ENCODE measurements around the gene CNGB1.
"Not testable (repeated sequence)": the region's sequence is repeated elsewhere in the genome, so short reads cannot be mapped to it uniquely, and the experiment has no call there.

The CNGB1 gene

DNA sequence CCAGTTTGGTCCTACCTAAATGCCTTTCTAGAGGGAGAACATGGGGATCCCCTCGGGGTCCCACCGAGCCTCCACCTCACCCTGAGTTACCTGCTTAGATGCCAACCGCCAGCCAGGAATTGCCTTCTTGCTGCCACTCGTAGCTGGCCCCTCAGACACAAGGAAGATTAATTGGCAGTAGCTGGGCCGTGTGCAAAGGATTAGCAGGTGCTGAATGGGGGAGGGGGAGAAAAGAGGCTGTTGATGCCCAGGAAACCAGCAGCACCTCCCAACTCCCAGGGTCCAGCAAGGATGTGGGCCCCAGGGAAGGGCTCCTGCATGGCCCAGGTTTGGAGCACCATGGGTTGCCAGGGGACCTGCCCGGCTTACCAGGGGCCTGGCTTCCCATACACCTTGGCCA lies at the start of gene CNGB1:
TSS of gene CNGB1 (minus strand) at position 159 of the 400 bp plus-strand sequence. CDS start 3,842 bp downstream, outside the sequence.
- Histone ChIP-seq H3K36me3 (ENCODE audit: control insufficient read depth, insufficient read depth, low read length) (no peaks in the 10 kb centered on the region), H3K4me3 (ENCODE audit: low read length) (no peak within 1 kb of the TSS), H3K9me3 (ENCODE audit: control insufficient read depth, insufficient read depth, low read length) (no peaks in the 10 kb centered on the region), H3K27ac (ENCODE audit: low read length) (no peak within 1 kb of the TSS), H3K4me1 (ENCODE audit: control insufficient read depth, insufficient read depth, low read length) (no peaks in the 10 kb centered on the region), H3K27me3 (ENCODE audit: control insufficient read depth, insufficient read depth, low read length) (no peaks in the 10 kb centered on the region)
- DNase-seq (ENCODE audit: low read depth, low spot score), result no peak
- WGBS (ENCODE audit: insufficient coverage, insufficient read length), result no CpG with 5 or more reads among the region's 6 CpGs

DNA sequence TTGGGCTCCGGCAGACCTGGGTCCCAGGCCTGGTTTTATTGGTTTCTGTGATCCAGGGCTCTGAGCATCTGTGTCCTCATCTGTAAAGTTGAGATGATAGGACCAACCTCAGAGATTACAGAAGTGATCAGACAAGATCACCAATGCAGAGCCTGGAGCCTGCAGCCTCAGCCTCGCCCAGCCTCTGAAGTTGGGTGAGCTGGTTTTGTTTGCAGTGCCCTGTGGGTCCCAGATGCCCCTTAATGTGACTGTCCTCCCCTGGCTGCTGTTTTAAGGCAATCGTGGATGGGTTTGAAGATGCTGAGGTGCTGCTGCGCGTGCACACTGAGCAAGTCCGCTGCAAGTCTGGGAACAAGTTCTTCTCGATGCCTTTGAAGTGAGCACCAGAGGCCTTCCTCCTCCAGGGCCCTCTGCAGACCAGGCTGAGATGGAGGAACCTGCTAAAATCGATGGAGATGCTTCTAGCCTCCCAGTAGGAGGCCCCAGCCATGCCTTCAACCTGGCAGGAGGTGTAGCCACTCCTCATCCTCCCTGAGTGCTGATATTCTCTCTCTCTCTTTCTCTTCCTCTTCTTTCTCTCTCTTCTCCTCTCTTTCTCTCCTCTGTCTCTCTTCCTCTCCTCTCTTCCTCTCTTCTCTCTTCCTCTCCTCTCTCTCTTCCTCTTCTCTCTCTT lies 49.1 kb upstream of the CNGB1 start:
- no peaks in the 10 kb centered on the region; the same call in 1 of the 2 replicates for H3K4me1 ChIP-seq (ENCODE audit: control insufficient read depth, insufficient read depth, low read length)
- no peak for DNase-seq (ENCODE audit: low read depth, low spot score)
- H3K4me3 ChIP-seq (ENCODE audit: low read length), result no peak overlapping the region
- H3K9me3 ChIP-seq (ENCODE audit: control insufficient read depth, insufficient read depth, low read length), result no peaks in the 10 kb centered on the region
- WGBS (ENCODE audit: insufficient coverage, insufficient read length), result no CpG with 5 or more reads among the region's 8 CpGs
- H3K27ac ChIP-seq (ENCODE audit: low read length), result no peak overlapping the region
- H3K36me3 ChIP-seq (ENCODE audit: control insufficient read depth, insufficient read depth, low read length), result peaks cover 4% of the 10 kb centered on the region; the same call in 1 of the 2 replicates
- H3K27me3 ChIP-seq (ENCODE audit: control insufficient read depth, insufficient read depth, low read length), result no peaks in the 10 kb centered on the region

DNA sequence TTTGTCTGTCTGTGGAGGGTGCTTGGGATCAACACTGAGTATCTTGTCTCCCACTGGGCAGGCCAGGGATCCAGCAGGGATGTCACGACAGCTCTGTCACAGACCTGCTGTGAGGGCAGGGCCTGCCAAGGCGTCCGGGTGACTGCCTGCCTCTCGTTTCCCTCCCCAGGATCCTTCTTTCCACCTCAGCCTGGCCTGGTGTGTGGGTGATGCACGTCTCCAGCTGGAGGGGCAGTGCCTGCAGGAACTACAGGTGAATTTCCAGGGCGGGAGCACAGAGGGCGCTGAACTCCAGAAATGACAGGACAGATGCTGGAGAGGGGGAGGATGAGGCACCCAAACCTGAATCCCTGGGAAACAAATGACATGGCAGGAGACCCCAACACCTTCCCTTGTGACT lies 47.9 kb upstream of the CNGB1 start:
- H3K36me3 ChIP-seq (ENCODE audit: control insufficient read depth, insufficient read depth, low read length), result peaks cover 4% of the 10 kb centered on the region; the same call in 1 of the 2 replicates

DNA sequence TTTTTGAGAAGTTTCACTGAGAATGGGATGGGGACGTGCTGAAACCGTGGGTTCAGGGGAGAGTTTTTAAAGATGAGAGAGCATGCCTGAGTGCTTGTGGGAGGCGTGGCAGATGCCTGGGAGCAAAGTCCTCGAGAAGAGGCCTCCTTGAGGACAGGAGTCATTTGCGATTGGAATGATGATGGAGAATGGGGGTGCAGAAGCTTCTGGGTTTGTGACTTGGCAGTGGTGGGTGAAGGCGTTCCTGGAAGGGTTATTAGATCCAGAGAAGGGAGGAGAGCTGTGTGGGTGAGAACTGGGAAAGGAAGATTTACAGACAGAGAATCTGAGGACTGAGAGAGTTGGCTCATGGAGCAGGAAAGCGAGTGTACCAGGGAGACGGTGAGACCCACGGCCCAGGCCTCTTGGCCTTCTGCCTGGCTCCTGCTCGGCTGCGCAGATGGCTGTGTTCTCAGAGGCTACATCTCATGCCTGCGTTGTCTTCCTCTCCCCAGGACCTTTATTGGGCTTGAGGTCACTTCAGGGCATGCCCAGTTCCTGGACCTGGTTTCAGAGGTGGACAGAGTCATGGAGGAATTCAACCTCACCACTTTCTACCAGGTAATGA lies 46.0 kb upstream of the CNGB1 start:
- DNase-seq (ENCODE audit: low read depth, low spot score), result no peak
- Histone ChIP-seq H3K4me3 (ENCODE audit: low read length) (no peak overlapping the region), H3K4me1 (ENCODE audit: control insufficient read depth, insufficient read depth, low read length) (no peaks in the 10 kb centered on the region), H3K36me3 (ENCODE audit: control insufficient read depth, insufficient read depth, low read length) (peaks cover 4% of the 10 kb centered on the region; the same call in 1 of the 2 replicates), H3K9me3 (ENCODE audit: control insufficient read depth, insufficient read depth, low read length) (no peaks in the 10 kb centered on the region), H3K27me3 (ENCODE audit: control insufficient read depth, insufficient read depth, low read length) (no peaks in the 10 kb centered on the region), H3K27ac (ENCODE audit: low read length) (no peak overlapping the region)
- WGBS (ENCODE audit: insufficient coverage, insufficient read length), result no CpG with 5 or more reads among the region's 12 CpGs

More for the DNA sequence above, 47.9 kb upstream of the CNGB1 start:
- no CpG with 5 or more reads among the region's 7 CpGs for WGBS (ENCODE audit: insufficient coverage, insufficient read length)
- no peak overlapping the region for H3K27ac ChIP-seq (ENCODE audit: low read length)
- no peak overlapping the region for H3K4me3 ChIP-seq (ENCODE audit: low read length)
- no peaks in the 10 kb centered on the region for H3K9me3 ChIP-seq (ENCODE audit: control insufficient read depth, insufficient read depth, low read length)
- no peaks in the 10 kb centered on the region for H3K27me3 ChIP-seq (ENCODE audit: control insufficient read depth, insufficient read depth, low read length)
- DNase-seq (ENCODE audit: low read depth, low spot score), result no peak
- no peaks in the 10 kb centered on the region; the same call in 1 of the 2 replicates for H3K4me1 ChIP-seq (ENCODE audit: control insufficient read depth, insufficient read depth, low read length)

DNA sequence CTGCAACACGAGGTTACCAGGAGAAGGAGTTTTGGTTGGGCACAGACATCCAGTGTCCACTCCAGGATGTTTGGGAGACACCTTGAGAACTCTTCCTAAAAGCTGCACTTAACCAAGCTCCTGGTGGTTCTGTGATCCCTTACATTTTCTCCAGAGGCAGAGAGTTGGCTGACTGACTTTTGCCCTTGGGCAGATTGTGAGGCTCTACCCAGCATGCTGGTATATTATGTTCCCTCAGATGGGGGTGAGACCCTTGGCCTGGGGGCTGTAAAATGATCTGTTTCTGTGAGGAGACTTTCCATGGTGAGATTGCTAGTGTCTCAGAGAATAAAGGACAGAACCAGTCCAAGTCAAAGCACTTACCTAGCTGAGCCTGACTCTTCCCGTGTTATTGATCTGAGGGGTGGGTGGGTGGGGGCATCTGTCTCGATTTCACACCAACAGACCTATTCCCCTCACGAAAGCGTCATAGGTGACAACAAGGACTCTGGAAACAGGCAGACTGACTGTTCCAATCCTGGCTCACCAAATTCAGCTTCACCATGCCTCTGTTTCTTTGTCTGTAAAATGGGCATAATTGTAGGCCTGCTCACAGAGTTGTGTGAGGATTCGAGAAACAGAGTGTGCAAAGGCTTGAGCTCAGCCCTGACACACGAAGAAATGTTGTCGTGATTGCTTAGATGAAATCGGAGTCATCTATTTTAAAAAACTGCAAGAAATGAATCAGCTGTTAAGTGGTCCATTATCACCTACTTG lies 42.5 kb upstream of the CNGB1 start:
- no CpG with 5 or more reads among the region's 9 CpGs for WGBS (ENCODE audit: insufficient coverage, insufficient read length)
- Histone ChIP-seq H3K4me3 (ENCODE audit: low read length) (no peak overlapping the region), H3K36me3 (ENCODE audit: control insufficient read depth, insufficient read depth, low read length) (peaks cover 6% of the 10 kb centered on the region; the same call in 1 of the 2 replicates)

DNA sequence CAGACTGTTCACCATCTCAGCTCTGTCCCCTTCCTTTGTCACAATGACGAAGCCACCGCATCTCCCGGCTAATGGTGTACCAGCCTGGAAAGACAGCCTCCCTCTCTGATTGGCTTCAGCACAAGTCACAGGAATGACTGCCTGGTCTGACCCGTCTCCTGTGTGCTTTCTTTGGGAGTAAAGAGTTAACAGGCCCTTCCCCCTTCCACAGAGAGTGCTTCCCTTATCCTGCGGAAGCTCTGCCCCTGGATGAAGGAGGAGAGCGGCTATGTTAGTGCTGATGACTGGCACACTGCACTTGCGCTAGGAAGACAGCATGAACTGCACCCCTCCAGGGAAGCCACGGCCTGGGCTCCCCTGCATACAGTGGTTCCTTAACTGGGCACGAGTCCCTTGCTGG lies 41.6 kb upstream of the CNGB1 start:
- H3K27ac ChIP-seq (ENCODE audit: low read length), result no peak overlapping the region
- H3K4me3 ChIP-seq (ENCODE audit: low read length), result no peak overlapping the region
- peaks cover 3% of the 10 kb centered on the region; the same call in 1 of the 2 replicates for H3K4me1 ChIP-seq (ENCODE audit: control insufficient read depth, insufficient read depth, low read length)
- no peaks in the 10 kb centered on the region for H3K27me3 ChIP-seq (ENCODE audit: control insufficient read depth, insufficient read depth, low read length)
- no peak for DNase-seq (ENCODE audit: low read depth, low spot score)
- peaks cover 6% of the 10 kb centered on the region; the same call in 1 of the 2 replicates for H3K36me3 ChIP-seq (ENCODE audit: control insufficient read depth, insufficient read depth, low read length)
- peaks cover 2% of the 10 kb centered on the region; the same call in 1 of the 2 replicates for H3K9me3 ChIP-seq (ENCODE audit: control insufficient read depth, insufficient read depth, low read length)
- WGBS (ENCODE audit: insufficient coverage, insufficient read length), result no CpG with 5 or more reads among the region's 9 CpGs

More for the DNA sequence above, 42.5 kb upstream of the CNGB1 start:
- H3K27me3 ChIP-seq (ENCODE audit: control insufficient read depth, insufficient read depth, low read length), result no peaks in the 10 kb centered on the region
- no peak overlapping the region for H3K27ac ChIP-seq (ENCODE audit: low read length)
- H3K9me3 ChIP-seq (ENCODE audit: control insufficient read depth, insufficient read depth, low read length), result peaks cover 2% of the 10 kb centered on the region; the same call in 1 of the 2 replicates
- no peak for DNase-seq (ENCODE audit: low read depth, low spot score)
- H3K4me1 ChIP-seq (ENCODE audit: control insufficient read depth, insufficient read depth, low read length), result peaks cover 3% of the 10 kb centered on the region; the same call in 1 of the 2 replicates

DNA sequence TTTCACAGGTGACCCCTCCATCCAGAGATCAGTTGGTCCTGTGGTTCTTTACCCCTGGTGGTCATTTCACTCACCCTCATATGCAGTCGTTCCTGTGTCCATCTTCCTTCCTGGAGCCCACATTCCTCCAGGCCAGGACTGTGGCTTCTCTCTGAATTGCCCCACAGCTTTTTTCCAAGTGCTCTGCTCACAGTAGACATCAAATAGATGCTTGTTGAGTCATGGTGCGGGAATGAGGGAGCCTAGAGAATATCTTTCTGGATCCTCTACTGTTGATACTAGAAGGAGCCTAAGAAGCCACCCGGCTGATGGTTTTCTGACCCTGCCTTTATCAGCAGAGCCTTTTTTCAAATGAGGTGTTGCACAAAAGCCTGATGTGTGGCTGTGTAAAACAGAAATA lies 40.7 kb upstream of the CNGB1 start:
- no peak overlapping the region for H3K4me3 ChIP-seq (ENCODE audit: low read length)
- no peak for DNase-seq (ENCODE audit: low read depth, low spot score)
- H3K27ac ChIP-seq (ENCODE audit: low read length), result no peak overlapping the region
- no peaks in the 10 kb centered on the region for H3K27me3 ChIP-seq (ENCODE audit: control insufficient read depth, insufficient read depth, low read length)
- H3K4me1 ChIP-seq (ENCODE audit: control insufficient read depth, insufficient read depth, low read length), result peaks cover 3% of the 10 kb centered on the region; the same call in 1 of the 2 replicates
- H3K9me3 ChIP-seq (ENCODE audit: control insufficient read depth, insufficient read depth, low read length), result peaks cover 2% of the 10 kb centered on the region; the same call in 1 of the 2 replicates
- no CpG with 5 or more reads among the region's 3 CpGs for whole genome bisulfite sequencing (ENCODE audit: insufficient coverage, insufficient read length)
- peaks cover 6% of the 10 kb centered on the region; the same call in 1 of the 2 replicates for H3K36me3 ChIP-seq (ENCODE audit: control insufficient read depth, insufficient read depth, low read length)

DNA sequence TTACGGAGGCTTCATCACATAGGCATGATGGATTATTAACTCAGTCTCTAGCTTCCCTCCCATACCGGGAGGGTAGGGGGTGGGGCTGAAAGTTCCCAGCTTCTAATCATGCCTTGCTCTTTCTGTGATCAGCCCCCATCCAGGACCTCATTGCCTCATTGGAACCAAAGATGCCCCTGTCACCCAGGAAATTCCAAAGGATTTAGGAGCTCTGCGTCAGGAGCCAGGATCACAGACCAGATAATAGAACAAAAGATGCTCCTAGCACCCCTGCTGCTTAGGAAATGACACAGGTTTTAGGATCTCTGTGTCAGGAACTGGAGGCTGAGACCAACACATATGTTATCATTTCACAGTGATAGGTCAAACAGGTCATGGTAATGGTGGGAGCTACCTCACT lies 40.0 kb upstream of the CNGB1 start:
- peaks cover 3% of the 10 kb centered on the region; the same call in 1 of the 2 replicates for H3K4me1 ChIP-seq (ENCODE audit: control insufficient read depth, insufficient read depth, low read length)
- no peak overlapping the region for H3K27ac ChIP-seq (ENCODE audit: low read length)
- peaks cover 2% of the 10 kb centered on the region; the same call in 1 of the 2 replicates for H3K9me3 ChIP-seq (ENCODE audit: control insufficient read depth, insufficient read depth, low read length)
- H3K4me3 ChIP-seq (ENCODE audit: low read length), result no peak overlapping the region
- no CpG with 5 or more reads among the region's 3 CpGs for WGBS (ENCODE audit: insufficient coverage, insufficient read length)
- H3K36me3 ChIP-seq (ENCODE audit: control insufficient read depth, insufficient read depth, low read length), result peaks cover 6% of the 10 kb centered on the region; the same call in 1 of the 2 replicates
- H3K27me3 ChIP-seq (ENCODE audit: control insufficient read depth, insufficient read depth, low read length), result no peaks in the 10 kb centered on the region
- DNase-seq (ENCODE audit: low read depth, low spot score), result no peak

DNA sequence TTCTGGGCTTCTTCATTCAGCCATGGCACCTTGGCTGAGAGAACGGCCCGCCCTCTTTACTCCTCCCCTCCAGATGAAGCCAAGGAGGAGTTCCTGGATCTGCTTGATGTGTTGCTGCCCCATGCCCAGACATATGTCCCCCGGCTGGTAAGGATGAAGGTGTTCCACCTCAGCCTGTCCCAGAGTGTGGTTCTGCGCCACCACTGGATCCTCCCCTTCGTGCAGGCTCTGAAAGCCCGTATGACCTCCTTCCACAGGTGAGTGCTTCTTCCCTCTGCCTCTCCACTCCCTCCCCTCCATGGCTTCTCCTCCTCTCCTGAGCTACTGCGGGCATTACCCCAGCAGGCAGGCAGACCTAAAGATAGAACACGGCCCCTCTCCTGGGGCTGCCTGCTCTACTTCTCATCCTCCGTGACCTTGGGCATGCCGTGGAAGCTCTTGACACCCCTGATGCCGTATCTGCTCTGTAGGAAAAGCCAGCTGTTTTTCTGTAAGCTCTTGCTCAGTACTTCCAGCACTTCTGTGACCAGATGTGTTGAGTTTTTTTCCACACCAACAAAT lies 39.0 kb upstream of the CNGB1 start:
- peaks cover 2% of the 10 kb centered on the region; the same call in 1 of the 2 replicates for H3K9me3 ChIP-seq (ENCODE audit: control insufficient read depth, insufficient read depth, low read length)
- H3K4me3 ChIP-seq (ENCODE audit: low read length), result no peak overlapping the region
- DNase-seq (ENCODE audit: low read depth, low spot score), result no peak
- H3K27ac ChIP-seq (ENCODE audit: low read length), result no peak overlapping the region
- no CpG with 5 or more reads among the region's 11 CpGs for WGBS (ENCODE audit: insufficient coverage, insufficient read length)
- H3K27me3 ChIP-seq (ENCODE audit: control insufficient read depth, insufficient read depth, low read length), result no peaks in the 10 kb centered on the region
- H3K36me3 ChIP-seq (ENCODE audit: control insufficient read depth, insufficient read depth, low read length), result peaks cover 6% of the 10 kb centered on the region; the same call in 1 of the 2 replicates
- H3K4me1 ChIP-seq (ENCODE audit: control insufficient read depth, insufficient read depth, low read length), result peaks cover 3% of the 10 kb centered on the region; the same call in 1 of the 2 replicates

DNA sequence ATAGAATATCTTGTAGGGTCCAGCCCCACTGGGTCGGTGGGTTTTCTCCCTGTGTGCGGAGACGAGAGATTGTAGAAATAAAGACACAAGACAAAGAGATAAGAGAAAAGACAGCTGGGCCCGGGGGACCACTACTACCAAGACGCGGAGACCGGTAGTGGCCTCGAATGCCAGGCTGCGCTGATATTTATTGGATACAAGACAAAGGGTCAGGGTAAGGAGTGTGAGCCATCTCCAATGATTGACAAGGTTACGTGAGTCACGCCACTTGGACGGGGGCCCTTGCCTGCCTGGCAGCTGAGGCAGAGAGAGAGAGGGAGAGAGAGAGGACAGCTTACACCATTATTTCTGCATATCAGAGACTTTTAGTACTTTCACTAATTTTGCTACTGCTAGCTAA lies 33.8 kb upstream of the CNGB1 start:
- not testable (repeated sequence) for DNase-seq (ENCODE audit: low read depth, low spot score); H3K27ac ChIP-seq (ENCODE audit: low read length); H3K27me3 ChIP-seq (ENCODE audit: control insufficient read depth, insufficient read depth, low read length); H3K36me3 ChIP-seq (ENCODE audit: control insufficient read depth, insufficient read depth, low read length); H3K9me3 ChIP-seq (ENCODE audit: control insufficient read depth, insufficient read depth, low read length); H3K4me3 ChIP-seq (ENCODE audit: low read length); H3K4me1 ChIP-seq (ENCODE audit: control insufficient read depth, insufficient read depth, low read length)
- no CpG with 5 or more reads among the region's 12 CpGs for WGBS (ENCODE audit: insufficient coverage, insufficient read length)

Data from iPS DF 6.9 (cell line).